K562 (cell line): ENCODE results near the gene ACAD8. TPM values are rescaled to one million over a fixed set of nuclear protein-coding genes. Genes with fewer than 3 reads are reported as not detected.

Source experiments
- LCOR ChIP-seq: sonication (generic); formaldehyde crosslinking; IDR thresholded peaks from 2 replicates; pipeline ENCODE4 v1.8.0; 2022; ENCODE audit warnings: mild to moderate bottlenecking, missing genetic modification reagents
- PHB2 ChIP-seq: fragments of 450-650 bp; IDR thresholded peaks from 2 replicates; pipeline ENCODE4 v1.6.1; 2017; ENCODE audit warnings: low read depth
- RAD21 ChIP-seq, 2 experiments: fragments of 250-450 bp in 1 of 2; fragments of 450-650 bp in 1 of 2; sonication (Bioruptor Pico) in 1 of 2; formaldehyde crosslinking in 1 of 2; IDR thresholded peaks in 1 of 2; conservative IDR thresholded peaks in 1 of 2; 2 replicates each; pipeline versions ENCODE4 v1.4.0 to v1.8.0; 2020 to 2022; ENCODE audit warnings: mild to moderate bottlenecking in 2 of 2, moderate library complexity in 1 of 2
- RBM17 ChIP-seq: fragments of 200-400 bp; formaldehyde crosslinking; IDR thresholded peaks from 2 replicates; pipeline ENCODE4 v1.6.1; 2017; ENCODE audit warnings: low read depth, mild to moderate bottlenecking, low read length, borderline replicate concordance
- SNIP1 ChIP-seq: fragments of 450-650 bp; IDR thresholded peaks from 2 replicates; pipeline ENCODE4 v1.7.1; 2017; ENCODE audit warnings: low read depth, mild to moderate bottlenecking
- SREBF2 ChIP-seq: sonication (generic); formaldehyde crosslinking; IDR thresholded peaks from 2 replicates; pipeline ENCODE4 v1.4.0; 2020; ENCODE audit warnings: mild to moderate bottlenecking, missing genetic modification reagents
- SRSF9 ChIP-seq: fragments of 200-400 bp; formaldehyde crosslinking; IDR thresholded peaks from 2 replicates; pipeline ENCODE4 v1.6.1; 2017; ENCODE audit warnings: low read depth, low read length, borderline replicate concordance
- TSC22D4 ChIP-seq: fragments of 450-650 bp; IDR thresholded peaks from 2 replicates; pipeline ENCODE4 v1.6.1; 2016; ENCODE audit warnings: missing genetic modification characterization, missing biosample characterization, control low read depth
- ZEB2 ChIP-seq: fragments of 450-650 bp; IDR thresholded peaks from 2 replicates; pipeline ENCODE4 v1.6.1; 2016
- ZNF121 ChIP-seq: sonication (generic); formaldehyde crosslinking; conservative IDR thresholded peaks from 2 replicates; pipeline ENCODE4 v1.8.0; 2022; ENCODE audit warnings: missing genetic modification reagents
- ZNF75A ChIP-seq: fragments of 450-650 bp; formaldehyde crosslinking; IDR thresholded peaks from 2 replicates; pipeline ENCODE4 v1.4.0; 2020; ENCODE audit warnings: mild to moderate bottlenecking
- polyA plus RNA-seq, 8 experiments: library from polyadenylated mRNA; depleted of rRNA in 4 of 8; stranded (reverse) in 5 of 8; unstranded in 3 of 8; fragments of >200 nt; fragmentation: Nextera tagmentation in 2 of 8; fragmentation: Illumina TruSeq in 1 of 8; extraction: Ambion mirVana in 2 of 8; extraction: Trizol in 1 of 8; gene quantifications; 2 replicates each; pipeline versions ENCODE4 v1.2.1 to v1.2.3, GENCODE V29; 2011 to 2014; ENCODE audit warnings: inconsistent platforms in 1 of 8, missing spikeins in 1 of 8
- total RNA-seq, 7 experiments: library from RNA; depleted of rRNA in 6 of 7; stranded (reverse); fragments of >200 nt in 6 of 7; fragmentation: Illumina TruSeq in 2 of 7; extraction: Trizol in 2 of 7; gene quantifications; 2 replicates each; pipeline versions ENCODE4 v1.2.1 to v1.2.3, GENCODE V29; 2011 to 2021; ENCODE audit warnings: low replicate concordance in 1 of 7
- TF ChIP-seq, protein P1 (sequence below), 2 experiments: fragments of 450-650 bp; formaldehyde crosslinking in 1 of 2; IDR thresholded peaks; 2 replicates each; pipeline versions ENCODE4 v1.4.0 to v1.6.1; 2014 to 2020; ENCODE audit warnings: mild to moderate bottlenecking in 2 of 2, borderline replicate concordance in 1 of 2, low read depth in 1 of 2
- TF ChIP-seq, protein P2 (sequence below): fragments of 250-450 bp; sonication (Bioruptor Pico); IDR thresholded peaks from 2 replicates; pipeline ENCODE4 v1.9.0; 2021; ENCODE audit warnings: mild to moderate bottlenecking, inconsistent platforms

ACAD8 gene
- total and polyA plus RNA-seq, 9 of the 15 experiments (the other 6 are each of a cell fraction or from before 2014, with no cell fraction given) = 6.5 to 34.1 (median 20.1) TPM

DNA sequence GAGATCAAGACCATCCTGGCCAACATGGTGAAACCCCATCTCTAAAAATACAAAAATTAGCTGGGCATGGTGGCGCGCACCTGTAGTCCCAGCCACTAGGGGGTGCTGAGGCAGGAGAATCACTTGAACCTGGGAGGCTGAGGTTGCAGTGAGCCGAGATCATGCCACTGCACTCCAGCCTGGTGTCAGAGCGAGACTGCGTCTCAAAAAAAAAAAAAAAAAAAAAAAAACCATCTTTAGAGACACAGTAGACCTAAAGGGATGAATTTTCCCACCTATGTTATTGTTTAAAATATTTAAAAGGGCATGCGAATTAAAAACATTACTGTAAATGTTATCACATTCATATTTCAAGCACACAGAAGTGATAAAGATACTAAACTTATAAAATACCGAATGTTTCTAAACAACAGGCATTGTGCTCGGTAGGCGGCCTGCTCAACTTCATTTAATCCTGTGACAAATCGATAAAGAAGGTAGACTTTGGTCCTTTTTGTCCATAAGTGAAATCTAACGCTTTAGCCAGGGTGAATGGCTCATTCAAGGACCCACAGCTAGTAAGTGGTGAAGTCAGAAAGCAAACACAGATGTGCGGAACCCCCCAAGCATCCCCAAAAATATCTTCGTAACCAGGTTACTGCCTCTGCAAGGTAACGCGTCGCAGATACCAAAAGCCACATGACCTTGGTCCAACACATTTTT is 45.7 kb upstream of the ACAD8 start (continued):
- TF ChIP-seq, protein P1, sequence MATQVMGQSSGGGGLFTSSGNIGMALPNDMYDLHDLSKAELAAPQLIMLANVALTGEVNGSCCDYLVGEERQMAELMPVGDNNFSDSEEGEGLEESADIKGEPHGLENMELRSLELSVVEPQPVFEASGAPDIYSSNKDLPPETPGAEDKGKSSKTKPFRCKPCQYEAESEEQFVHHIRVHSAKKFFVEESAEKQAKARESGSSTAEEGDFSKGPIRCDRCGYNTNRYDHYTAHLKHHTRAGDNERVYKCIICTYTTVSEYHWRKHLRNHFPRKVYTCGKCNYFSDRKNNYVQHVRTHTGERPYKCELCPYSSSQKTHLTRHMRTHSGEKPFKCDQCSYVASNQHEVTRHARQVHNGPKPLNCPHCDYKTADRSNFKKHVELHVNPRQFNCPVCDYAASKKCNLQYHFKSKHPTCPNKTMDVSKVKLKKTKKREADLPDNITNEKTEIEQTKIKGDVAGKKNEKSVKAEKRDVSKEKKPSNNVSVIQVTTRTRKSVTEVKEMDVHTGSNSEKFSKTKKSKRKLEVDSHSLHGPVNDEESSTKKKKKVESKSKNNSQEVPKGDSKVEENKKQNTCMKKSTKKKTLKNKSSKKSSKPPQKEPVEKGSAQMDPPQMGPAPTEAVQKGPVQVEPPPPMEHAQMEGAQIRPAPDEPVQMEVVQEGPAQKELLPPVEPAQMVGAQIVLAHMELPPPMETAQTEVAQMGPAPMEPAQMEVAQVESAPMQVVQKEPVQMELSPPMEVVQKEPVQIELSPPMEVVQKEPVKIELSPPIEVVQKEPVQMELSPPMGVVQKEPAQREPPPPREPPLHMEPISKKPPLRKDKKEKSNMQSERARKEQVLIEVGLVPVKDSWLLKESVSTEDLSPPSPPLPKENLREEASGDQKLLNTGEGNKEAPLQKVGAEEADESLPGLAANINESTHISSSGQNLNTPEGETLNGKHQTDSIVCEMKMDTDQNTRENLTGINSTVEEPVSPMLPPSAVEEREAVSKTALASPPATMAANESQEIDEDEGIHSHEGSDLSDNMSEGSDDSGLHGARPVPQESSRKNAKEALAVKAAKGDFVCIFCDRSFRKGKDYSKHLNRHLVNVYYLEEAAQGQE (IDR thresholded peaks at IDR 0.05; ENCODE audit: borderline replicate concordance) = peak; percentile 36; the same call in 1 of the 2 replicates
- TF ChIP-seq, protein P1 (CRISPR knock-in tag; IDR thresholded peaks at IDR 0.05; ENCODE audit: low read depth) = no peak
- TF ChIP-seq ZNF121 (CRISPR knock-in tag) (no peak), RBM17 (no peak), PHB2 (no peak), RAD21 (CRISPR knock-in tag; conservative IDR thresholded peaks at IDR 0.05 in 1 of 2, IDR thresholded peaks at IDR 0.05 in 1 of 2) (peak; percentile 35 to 60), TSC22D4 (no peak), ZNF75A (CRISPR knock-in tag) (no peak), SNIP1 (no peak), LCOR (CRISPR knock-in tag) (no peak), ZEB2 (no peak), SREBF2 (CRISPR knock-in tag) (no peak), SRSF9 (no peak)
- TF ChIP-seq, protein P2, sequence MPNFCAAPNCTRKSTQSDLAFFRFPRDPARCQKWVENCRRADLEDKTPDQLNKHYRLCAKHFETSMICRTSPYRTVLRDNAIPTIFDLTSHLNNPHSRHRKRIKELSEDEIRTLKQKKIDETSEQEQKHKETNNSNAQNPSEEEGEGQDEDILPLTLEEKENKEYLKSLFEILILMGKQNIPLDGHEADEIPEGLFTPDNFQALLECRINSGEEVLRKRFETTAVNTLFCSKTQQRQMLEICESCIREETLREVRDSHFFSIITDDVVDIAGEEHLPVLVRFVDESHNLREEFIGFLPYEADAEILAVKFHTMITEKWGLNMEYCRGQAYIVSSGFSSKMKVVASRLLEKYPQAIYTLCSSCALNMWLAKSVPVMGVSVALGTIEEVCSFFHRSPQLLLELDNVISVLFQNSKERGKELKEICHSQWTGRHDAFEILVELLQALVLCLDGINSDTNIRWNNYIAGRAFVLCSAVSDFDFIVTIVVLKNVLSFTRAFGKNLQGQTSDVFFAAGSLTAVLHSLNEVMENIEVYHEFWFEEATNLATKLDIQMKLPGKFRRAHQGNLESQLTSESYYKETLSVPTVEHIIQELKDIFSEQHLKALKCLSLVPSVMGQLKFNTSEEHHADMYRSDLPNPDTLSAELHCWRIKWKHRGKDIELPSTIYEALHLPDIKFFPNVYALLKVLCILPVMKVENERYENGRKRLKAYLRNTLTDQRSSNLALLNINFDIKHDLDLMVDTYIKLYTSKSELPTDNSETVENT = no peak
